ENCODE results near the gene ZNF385D. TPM values are rescaled to one million over a fixed set of nuclear protein-coding genes. Genes with fewer than 3 reads are reported as not detected.

The ZNF385D gene
- total RNA-seq, 1 experiment from 2014 or later, result not detected

DNA sequence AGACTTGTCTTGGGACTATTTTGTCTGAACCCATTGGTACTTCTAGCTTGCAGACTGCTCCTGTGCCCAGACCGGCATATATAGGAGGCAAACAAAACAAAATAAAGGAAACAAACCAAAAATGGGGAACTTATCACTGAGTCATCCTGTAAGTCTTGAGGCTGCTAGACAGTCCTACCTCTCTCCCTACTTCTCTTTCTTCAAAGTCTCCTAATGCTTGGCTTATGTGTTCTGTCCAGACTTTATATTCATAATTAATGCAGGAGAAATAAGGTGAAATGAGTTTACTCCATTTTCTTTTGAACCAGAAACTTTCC is 266.2 kb downstream of the ZNF385D start:
- CTCF ChIA-PET, result no interaction called here
- intact Hi-C loops (cut with micrococcal nuclease; ENCODE audit: unreplicated experiment), result loop anchor here (10.0 kb wide), 1 partner anchor 1150 kb away; no protein-coding TSS in a partner anchor
- DNase-seq (ENCODE audit: low spot score), result no peak
- BruUV-seq (replicated peaks), result no TSS peak
- H3K27ac ChIP-seq (ENCODE audit: low read depth, low read length, poor library complexity, severe bottlenecking), result no peak overlapping the region
- TF ChIP-seq, protein P1, sequence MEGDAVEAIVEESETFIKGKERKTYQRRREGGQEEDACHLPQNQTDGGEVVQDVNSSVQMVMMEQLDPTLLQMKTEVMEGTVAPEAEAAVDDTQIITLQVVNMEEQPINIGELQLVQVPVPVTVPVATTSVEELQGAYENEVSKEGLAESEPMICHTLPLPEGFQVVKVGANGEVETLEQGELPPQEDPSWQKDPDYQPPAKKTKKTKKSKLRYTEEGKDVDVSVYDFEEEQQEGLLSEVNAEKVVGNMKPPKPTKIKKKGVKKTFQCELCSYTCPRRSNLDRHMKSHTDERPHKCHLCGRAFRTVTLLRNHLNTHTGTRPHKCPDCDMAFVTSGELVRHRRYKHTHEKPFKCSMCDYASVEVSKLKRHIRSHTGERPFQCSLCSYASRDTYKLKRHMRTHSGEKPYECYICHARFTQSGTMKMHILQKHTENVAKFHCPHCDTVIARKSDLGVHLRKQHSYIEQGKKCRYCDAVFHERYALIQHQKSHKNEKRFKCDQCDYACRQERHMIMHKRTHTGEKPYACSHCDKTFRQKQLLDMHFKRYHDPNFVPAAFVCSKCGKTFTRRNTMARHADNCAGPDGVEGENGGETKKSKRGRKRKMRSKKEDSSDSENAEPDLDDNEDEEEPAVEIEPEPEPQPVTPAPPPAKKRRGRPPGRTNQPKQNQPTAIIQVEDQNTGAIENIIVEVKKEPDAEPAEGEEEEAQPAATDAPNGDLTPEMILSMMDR (conservative IDR thresholded peaks at IDR 0.05; ENCODE audit: low read depth, low read length), result no peak
- TF ChIP-seq EZH2 (IDR thresholded peaks at IDR 0.05; ENCODE audit: borderline replicate concordance, low read depth, low read length, poor library complexity, severe bottlenecking), result no peak
- H3K36me3 ChIP-seq (ENCODE audit: insufficient read depth, low read length, poor library complexity, severe bottlenecking), result no peaks in the 10 kb centered on the region
- no peak overlapping the region for H3K4me3 ChIP-seq (ENCODE audit: low read depth, low read length, poor library complexity, severe bottlenecking)
- no peaks in the 10 kb centered on the region for H3K27me3 ChIP-seq (replicated peaks; ENCODE audit: insufficient read depth, low read depth, low read length, poor library complexity)
- POLR2A ChIA-PET (ENCODE audit: low non-redundant PET), result no interaction called here
- no peaks in the 10 kb centered on the region for H3K4me1 ChIP-seq (ENCODE audit: insufficient read depth, low read length, poor library complexity, severe bottlenecking)
- no peaks in the 10 kb centered on the region for H3K9me3 ChIP-seq (ENCODE audit: low read depth, low read length, poor library complexity, severe bottlenecking)

DNA sequence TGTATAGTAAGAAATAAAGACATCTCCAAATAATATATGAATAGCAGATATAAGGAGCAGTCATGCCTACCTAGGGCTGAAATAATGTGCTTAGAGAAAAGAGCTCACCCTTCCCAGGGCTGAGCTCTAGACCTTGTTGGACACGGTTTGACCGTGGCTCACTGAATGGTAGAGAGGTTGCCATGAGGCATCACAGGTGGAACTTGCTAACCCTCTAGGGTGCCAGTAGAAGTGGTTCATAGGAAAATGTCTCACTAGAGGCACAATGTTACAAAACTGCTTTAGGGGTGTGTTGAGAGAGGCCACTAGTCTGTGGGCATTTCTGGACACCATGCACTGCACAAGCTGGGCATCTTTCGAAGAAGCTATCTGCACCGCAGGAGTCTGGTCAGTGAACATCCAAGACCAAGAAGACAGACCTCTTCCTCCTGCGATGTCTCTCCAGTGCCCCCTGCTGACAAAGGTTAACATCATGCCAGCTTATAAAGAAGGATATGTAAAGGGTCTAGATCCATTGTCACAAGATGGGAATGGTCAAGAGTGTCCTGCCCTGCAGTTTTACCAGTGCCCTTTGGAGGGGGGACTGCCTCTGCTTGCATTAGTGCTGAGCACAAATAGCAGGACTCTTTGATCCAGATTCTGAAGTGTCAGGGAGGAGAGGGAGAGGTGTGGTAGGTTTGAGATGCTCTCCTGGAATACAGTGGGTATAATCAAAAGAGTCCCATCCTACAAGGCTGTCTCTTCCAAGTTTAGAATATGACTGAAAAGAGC is 266.8 kb downstream of the ZNF385D start:
- Histone ChIP-seq H3K27ac (ENCODE audit: low read depth, low read length, poor library complexity, severe bottlenecking) (no peak overlapping the region), H3K36me3 (ENCODE audit: insufficient read depth, low read length, poor library complexity, severe bottlenecking) (no peaks in the 10 kb centered on the region), H3K4me1 (ENCODE audit: insufficient read depth, low read length, poor library complexity, severe bottlenecking) (no peaks in the 10 kb centered on the region), H3K9me3 (ENCODE audit: low read depth, low read length, poor library complexity, severe bottlenecking) (no peaks in the 10 kb centered on the region), H3K4me3 (ENCODE audit: low read depth, low read length, poor library complexity, severe bottlenecking) (no peak overlapping the region), H3K27me3 (replicated peaks; ENCODE audit: insufficient read depth, low read depth, low read length, poor library complexity) (no peaks in the 10 kb centered on the region)
- ChIA-PET POLR2A (ENCODE audit: low non-redundant PET) (no interaction called here), CTCF (no interaction called here)
- TF ChIP-seq EZH2 (IDR thresholded peaks at IDR 0.05; ENCODE audit: borderline replicate concordance, low read depth, low read length, poor library complexity, severe bottlenecking), result no peak
- TF ChIP-seq, protein P1 (conservative IDR thresholded peaks at IDR 0.05; ENCODE audit: low read depth, low read length), result peak; percentile 41
- no TSS peak for BruUV-seq (replicated peaks)
- DNase-seq (ENCODE audit: low spot score), result peak; percentile 21
- intact Hi-C loops (cut with micrococcal nuclease; ENCODE audit: unreplicated experiment), result loop anchor here (10.0 kb wide), 1 partner anchor 1149 kb away; no protein-coding TSS in a partner anchor

DNA sequence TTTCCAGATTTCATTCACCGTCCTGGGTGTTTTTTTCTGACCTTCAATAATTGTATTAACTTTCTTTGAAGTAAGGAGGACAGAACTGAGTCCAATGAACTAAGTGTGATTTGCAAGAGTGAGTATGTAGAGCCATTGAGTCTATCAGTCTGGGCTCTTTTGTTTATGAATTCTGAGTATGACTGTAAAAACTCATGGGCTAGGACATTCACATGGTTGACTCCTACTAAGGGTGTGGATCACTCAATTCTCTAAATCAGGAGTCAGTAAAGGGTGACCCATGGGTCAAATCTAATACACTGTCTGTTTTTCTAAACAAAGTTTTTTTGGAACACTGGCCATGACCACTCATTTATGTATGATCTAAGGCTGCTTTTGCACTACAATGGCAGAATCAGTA is 269.0 kb downstream of the ZNF385D start:
- H3K27me3 ChIP-seq (replicated peaks; ENCODE audit: insufficient read depth, low read depth, low read length, poor library complexity), result no peaks in the 10 kb centered on the region
- CTCF ChIA-PET, result no interaction called here
- BruUV-seq (replicated peaks), result no TSS peak
- POLR2A ChIA-PET (ENCODE audit: low non-redundant PET), result no interaction called here
- DNase-seq (ENCODE audit: low spot score), result no peak
- intact Hi-C loops (cut with micrococcal nuclease; ENCODE audit: unreplicated experiment), result loop anchor here (10.0 kb wide), 1 partner anchor 1147 kb away; no protein-coding TSS in a partner anchor
- H3K9me3 ChIP-seq (ENCODE audit: low read depth, low read length, poor library complexity, severe bottlenecking), result peaks cover 5% of the 10 kb centered on the region
- no peak overlapping the region for H3K4me3 ChIP-seq (ENCODE audit: low read depth, low read length, poor library complexity, severe bottlenecking)
- no peaks in the 10 kb centered on the region for H3K4me1 ChIP-seq (ENCODE audit: insufficient read depth, low read length, poor library complexity, severe bottlenecking)
- no peak overlapping the region for H3K27ac ChIP-seq (ENCODE audit: low read depth, low read length, poor library complexity, severe bottlenecking)
- H3K36me3 ChIP-seq (ENCODE audit: insufficient read depth, low read length, poor library complexity, severe bottlenecking), result no peaks in the 10 kb centered on the region
- TF ChIP-seq EZH2 (IDR thresholded peaks at IDR 0.05; ENCODE audit: borderline replicate concordance, low read depth, low read length, poor library complexity, severe bottlenecking), result no peak
- TF ChIP-seq, protein P1 (conservative IDR thresholded peaks at IDR 0.05; ENCODE audit: low read depth, low read length), result no peak
